ENCODE data around the gene SLC6A8.

SLC6A8 gene

DNA sequence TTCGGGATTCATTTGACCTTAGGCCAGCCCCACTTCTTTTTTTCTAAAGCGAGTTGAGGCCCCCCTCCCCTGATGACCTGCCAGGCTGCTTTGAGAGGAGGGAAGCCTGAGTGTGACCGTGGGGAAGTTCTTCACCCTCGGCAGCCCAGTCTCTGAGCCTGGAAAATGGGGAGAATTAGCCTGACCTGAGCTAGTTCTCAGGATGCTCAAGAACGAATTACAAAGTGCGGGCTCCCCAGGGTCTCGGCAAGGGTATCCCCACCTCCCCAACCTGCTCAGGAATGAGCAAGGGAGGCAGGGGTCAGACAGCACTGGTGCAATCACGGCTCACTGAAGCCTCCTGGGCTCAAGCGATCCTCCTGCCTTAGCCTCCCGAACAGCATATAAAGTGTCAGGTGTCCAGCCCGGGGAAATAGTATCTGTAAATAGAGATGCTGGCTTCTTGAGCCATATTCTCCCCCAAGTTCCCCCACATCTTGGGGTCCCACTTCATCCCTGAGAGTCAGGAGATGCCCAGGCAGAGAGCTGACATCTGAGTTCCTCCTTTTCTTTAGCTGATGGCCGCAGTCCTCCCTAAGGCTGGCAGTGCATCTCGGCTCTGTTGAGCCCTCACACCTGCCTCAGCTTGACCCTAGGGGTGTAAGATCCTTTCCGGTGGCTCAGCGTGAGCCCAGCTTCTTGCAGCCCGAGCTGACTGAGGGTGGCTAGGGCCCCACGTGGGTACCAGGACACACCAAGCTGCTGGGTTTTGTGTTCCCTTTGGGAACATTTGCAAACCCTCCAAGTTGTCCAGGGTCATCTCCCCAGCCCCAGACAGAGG lies 39.2 kb upstream of the SLC6A8 start:
- no peak for DNase-seq

DNA sequence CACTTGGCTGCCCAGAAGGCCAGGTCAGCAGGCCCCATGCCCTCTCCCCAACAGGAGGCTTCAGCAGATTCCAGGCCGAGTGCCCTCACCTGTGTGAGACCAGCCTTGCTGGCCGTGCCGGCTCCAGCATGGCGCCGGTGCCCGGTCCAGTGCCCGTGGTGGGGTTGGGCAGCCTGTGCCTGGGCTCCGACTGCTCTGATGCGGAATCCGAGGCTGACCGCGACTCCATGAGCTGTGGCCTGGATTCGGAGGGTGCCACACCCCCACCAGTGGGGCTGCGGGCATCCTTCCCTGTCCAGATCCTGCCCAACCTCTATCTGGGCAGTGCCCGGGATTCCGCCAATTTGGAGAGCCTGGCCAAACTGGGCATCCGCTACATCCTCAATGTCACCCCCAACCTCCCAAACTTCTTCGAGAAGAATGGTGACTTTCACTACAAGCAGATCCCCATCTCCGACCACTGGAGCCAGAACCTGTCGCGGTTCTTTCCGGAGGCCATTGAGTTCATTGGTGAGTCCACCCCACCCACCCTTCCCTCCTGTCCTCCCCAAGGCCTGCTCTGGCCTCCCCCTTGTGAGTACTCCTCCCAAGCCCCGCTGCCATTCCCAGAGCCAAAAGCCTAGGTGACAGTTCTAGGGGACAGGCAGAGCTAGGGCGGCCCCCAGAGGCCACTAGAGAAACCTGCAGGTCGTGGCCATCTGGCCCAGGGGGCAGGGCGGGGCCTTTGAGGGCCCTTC lies 38.4 kb upstream of the SLC6A8 start:
- DNase-seq, result no peak

DNA sequence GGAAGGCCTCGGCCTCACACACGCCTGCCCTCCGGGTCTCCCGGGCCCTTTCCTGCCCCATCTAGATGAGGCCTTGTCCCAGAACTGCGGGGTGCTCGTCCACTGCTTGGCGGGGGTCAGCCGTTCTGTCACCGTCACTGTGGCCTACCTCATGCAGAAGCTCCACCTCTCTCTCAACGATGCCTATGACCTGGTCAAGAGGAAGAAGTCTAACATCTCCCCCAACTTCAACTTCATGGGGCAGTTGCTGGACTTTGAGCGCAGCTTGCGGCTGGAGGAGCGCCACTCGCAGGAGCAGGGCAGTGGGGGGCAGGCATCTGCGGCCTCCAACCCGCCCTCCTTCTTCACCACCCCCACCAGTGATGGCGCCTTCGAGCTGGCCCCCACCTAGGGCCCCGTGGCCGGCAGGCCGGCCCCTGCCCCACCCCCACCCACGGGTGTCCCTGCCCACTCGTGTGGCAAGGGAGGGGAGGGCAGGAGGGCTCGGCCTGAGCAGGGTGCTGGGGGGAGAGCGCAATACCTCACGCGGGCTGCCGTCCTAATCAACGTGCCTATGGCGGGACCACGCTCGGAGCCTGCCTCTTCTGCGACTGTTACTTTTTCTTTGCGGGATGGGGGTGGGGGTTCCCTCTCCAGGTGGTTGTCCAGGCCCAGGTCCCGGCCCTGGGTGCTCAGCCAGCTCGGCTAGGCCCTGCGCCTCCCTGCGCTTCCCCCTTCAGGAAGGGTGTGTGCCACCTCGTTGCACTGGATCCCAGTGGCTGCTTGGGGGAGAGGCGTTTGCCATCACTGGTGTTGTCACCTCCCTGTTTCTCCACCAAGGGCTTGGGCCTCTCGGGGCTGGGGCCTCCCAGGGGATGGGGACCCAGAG lies 37.6 kb upstream of the SLC6A8 start:
- DNase-seq, result no peak

DNA sequence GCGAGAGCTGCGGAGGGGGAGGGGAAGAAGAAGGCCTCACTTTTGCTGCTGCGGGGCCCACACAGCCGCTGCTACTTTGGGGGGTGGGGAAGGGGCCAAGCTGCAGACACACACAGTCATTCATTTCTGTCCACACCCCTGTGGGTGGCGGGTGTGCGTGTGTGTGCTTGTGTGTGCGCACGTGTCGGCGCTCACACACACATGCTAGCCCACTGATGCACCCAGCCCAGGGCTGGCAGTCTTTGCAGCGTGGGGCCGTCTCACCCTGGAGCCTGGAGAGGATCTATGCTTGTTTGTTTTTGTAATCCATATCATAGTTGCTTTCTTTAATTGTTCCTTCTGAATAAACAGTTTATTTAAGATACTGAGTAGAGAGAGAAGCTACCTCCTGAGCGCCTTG lies 36.8 kb upstream of the SLC6A8 start:
- DNase-seq, result no peak

DNA sequence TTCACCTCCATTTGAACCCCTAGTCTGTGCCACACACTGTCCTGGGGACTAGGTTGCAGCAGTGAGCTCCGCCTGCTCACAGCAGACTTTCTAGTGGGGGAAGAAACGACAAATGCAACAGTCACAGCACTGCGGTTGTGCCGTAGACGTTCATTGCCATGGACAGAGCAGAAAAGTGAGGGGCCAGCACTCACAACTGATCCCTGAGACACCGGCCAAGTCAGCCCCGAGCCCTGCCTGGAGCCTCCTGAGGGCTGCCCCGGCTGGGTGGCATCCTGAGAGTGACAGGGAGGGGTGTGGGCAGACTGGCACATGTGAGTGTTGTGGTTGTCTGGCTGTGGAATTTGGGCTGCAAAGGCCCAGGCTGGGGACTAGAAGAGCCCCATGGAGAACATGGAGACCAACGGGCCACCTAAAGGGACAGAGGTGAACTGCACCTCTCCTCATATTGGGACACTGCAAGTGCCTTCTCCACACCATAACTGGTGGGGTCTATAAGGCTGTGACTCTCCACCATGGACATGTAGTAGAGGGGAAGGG lies 36.1 kb upstream of the SLC6A8 start:
- no peak for DNase-seq

DNA sequence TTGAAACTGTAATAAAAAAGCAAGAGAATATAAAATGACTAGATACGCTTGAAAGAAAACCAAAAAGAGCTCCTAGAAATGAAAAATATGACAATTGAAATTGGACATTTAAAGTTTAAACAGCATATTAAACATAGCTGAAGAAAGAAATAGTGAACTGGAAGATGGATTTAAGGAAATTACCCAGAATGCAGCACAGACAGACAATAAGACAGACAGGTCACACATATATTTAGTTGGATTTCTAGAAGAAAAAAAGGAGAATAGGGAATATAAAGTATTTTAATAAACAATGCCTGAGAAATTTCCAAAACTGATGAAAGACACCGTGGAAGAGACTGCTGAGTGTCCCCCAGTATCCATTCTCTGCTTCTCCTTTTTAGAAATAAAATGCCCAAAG lies 34.2 kb upstream of the SLC6A8 start:
- DNase-seq, result no peak

DNA sequence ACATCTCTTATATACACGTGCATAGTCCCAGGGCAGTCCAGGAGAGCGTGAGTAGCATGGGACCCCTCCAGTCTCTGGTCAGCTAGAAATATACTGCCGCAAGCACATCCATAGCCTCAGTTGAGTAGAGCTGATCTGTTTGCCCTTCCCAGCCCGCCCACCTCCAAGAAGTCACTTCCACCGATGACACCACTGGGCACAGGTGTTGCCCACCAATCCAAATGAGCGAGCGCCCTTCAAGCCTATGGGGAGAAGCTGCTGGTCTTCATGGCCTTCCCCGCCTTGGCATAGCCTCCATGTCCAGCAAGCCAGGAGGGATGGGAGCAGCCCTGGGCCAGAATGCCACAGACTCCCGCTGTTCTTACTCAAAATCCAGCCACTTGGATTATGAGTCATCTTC lies 30.6 kb upstream of the SLC6A8 start:
- no peak for DNase-seq

DNA sequence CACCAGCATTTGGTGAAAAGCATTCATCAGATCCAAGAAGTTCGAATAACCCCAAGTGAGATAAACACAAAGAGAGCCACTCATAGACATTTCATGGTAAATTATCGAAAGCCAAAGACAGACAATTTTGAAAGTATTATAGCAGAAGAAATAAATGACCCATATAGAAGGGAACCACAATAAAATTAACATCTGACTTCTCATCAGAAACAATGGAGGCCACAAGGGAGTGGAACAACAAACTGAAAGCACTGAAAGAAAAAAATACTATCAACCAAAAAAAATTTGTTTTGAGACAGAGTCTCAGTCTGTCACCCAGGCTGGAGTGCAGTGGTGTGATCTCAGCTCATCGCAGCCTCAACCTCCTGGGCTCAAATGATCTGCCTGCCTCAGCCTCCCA lies 28.5 kb upstream of the SLC6A8 start:
- no peak for DNase-seq

DNA sequence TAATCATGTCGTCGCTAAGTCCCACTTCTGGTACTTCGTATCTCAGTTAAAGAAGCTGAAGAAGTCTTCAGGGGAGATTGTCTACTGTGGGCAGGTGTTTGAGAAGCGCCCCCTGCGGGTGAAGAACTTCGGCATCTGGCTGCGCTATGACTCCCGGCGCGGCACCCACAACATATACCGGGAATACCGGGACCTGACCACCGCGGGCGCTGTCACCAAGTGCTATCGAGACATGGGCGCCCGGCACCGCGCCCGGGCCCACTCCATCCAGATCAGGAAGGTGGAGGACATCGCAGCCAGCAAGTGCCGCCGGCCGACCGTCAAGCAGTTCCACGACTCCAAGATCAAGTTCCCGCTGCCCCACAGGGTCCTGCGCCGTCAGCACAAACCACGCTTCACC lies 25.5 kb upstream of the SLC6A8 start:
- DNase-seq, result peak in 1 of 2 experiments; percentile 58

DNA sequence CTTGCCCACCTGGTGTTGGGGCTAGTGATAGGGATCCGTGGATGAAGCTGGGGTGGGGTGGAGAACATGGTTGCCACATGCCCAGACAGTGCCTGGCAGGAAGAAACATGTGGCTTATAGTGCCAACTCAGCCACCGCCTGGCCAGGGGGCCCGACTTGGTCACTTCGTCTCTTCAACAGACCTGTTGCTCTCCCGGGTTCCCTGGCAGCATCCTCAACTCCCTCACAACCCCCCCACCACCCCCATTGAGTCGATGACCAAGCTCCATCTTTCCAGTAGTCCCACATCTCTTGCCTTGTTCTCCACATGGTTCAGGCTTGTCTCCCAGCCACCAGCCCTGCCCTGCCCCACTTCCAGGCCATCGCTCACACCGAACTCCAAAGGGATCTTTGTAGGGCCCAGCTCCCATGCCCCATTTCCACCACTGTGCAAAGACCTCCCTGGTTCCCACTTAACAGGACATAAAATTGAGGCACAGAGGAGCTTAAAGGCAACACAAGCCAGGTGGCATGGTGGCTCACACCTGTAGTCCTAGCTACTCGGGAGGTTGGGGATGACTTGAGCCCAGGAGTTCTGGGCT lies 21.9 kb upstream of the SLC6A8 start:
- no peak for DNase-seq

DNA sequence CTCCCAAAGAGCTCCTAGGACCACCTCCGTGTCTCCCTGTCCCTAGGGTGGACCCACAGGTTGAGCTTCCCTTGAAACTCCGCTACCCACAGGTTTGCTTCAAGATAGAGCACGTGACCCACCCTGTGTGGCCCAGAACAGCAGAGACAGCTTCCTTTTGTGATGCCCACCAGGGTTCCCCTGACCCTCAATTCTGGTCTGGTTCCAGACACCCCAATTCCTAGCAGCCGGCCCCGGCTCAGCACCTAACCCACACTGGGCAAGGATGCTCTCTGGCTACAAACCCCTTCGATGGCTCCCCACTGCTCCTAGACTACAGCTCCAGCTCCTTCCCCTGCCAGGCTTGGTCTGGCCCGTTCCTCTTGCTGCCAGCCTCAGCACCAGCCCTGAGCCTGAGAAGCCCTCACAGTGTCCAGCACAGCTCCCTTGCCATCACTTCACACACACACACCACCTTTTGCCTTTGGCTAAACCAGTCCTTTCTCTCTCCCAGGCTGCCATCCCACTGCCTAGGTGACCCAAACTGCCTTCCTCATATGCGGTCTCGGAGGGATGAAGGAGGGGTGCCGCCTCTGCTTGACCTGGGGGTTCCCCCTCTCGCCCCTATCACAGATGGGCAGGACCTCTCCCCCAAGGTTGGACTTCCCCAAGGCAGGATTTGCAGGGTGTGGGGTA lies 20.3 kb upstream of the SLC6A8 start:
- DNase-seq, result no peak

DNA sequence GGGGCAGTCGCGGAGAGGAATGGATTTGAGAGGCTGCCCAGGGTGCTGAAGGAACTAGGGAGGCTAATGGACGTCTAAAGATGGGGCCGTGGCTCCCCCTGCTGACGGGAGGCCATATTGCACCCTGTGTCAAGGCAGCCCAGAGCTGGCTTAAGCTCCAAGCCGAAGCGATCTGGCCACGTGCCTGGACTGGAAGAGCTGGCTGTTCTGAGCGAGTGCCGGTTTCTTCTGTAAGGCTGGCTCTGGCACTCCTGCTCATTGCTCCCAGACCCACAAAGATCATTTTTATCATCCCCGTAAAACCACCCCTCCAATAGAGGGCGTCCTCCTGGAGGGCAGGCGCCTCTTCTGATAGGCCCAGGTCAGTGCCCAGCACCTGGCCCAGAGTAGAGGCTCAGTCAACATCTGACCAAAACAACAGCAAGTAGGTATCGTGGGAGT lies 19.8 kb upstream of the SLC6A8 start:
- DNase-seq, result peak; percentile 61 to 72

DNA sequence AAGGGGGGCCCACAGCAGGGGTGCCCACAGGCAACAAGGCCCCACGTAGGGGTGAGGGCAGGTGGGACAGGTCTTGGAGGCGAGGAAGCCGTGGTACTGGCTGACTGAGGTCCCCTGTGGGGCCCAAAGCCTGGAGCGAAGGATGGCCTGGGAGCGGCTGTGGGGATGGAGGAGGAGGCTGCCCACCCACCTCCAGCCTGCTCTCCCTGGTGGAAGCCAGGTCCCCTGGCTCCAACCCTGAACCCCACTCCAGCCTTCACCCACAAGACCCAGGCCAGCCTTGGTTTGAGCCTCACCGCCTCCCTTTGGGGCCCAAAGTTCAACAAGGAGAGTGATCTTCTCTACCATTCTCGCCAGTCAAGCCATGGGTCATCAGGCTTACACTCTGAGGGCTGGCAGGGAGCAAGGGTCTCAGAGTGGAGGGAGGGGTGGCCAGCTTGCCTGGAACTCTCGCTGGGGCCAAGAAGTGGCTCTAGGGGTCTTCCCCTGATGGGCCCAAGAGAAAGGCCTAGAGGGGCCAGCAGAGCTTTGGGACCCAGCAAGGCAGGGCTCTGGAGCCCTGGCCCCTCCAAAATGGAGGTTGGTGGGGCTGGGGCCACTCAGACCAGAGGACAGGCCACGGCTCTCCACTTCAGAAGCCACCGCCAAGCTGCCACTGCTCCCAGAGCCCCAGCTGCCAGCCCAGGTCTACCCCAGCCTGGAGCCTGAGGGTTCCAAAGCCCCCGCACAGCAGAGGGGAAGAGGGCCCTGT lies 19.1 kb upstream of the SLC6A8 start:
- no peak for DNase-seq

DNA sequence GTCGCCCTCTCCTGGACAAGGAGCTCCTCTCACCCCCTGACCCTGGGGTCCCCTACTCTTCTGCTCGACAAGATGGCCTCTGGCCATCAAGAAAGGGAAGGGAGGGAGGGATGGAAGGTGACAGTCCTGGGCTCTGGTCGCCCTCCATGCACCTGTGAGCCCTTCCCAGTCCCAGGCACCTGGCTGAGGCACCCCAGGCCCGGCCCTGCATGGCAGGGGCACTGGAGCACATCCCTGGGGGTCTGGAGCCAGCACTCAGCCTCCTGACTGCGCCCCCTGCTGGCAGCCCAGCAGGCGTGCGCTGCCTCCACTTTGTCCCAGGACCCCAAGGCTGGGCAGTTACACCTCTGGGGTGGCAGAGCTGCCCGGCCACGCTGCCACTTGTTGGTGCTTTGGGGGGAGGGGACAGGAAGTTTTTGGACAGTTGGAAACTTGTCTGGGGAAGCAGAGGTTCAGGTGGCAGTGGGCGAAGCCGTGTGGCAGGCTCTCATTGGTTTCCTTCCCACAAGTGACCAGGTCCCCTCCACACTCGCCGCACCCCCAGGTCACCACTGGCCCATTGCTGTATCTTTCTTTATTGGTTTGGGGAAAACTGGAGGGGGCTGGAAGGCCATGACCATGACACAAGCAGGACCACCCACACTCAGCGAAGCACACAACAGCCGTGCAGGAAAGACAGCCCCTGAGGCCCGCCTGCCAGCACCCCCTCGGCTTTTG lies 18.4 kb upstream of the SLC6A8 start:
- DNase-seq, result peak in 1 of 2 experiments; percentile 38

DNA sequence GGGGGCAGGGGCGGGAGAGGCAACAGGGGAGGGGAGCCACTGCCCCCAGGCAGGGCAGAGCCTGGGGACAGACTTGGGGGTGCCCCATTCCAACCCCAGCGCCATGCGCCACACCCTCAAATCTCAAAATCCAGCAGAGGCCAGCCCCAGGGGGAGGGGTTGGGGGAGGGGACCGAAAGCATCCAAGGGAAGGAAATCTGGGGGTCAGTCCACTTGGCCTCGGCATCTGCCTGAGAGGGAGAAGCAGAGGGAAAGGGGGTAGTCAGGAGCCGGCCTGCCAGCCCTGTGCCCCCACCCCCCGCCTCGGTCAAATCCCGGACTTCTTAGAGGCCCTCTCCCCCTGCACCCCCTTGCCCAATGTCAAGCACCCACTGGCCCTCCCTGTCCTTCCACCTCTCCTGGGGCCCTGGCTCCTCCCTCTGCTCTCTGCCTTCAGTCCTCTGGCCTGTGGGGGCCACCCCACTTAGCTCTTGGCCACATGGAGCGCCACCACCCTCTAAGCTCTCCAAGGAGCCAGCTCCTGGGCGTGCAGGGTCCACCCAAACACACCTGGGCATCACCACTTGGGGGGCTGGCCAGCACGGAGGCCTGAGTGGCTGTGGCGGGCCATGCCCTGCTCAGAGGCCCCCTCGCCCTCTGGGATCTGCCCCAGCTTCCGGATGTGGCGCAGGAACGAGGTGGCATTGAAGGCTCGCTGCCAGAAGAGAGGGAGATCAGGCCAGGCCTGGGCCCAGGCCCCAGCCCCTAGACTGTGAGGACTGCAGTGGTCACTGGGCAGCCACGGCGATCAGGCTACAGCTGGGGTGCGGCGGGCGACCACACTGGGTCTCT lies 17.6 kb upstream of the SLC6A8 start:
- DNase-seq, result no peak

DNA sequence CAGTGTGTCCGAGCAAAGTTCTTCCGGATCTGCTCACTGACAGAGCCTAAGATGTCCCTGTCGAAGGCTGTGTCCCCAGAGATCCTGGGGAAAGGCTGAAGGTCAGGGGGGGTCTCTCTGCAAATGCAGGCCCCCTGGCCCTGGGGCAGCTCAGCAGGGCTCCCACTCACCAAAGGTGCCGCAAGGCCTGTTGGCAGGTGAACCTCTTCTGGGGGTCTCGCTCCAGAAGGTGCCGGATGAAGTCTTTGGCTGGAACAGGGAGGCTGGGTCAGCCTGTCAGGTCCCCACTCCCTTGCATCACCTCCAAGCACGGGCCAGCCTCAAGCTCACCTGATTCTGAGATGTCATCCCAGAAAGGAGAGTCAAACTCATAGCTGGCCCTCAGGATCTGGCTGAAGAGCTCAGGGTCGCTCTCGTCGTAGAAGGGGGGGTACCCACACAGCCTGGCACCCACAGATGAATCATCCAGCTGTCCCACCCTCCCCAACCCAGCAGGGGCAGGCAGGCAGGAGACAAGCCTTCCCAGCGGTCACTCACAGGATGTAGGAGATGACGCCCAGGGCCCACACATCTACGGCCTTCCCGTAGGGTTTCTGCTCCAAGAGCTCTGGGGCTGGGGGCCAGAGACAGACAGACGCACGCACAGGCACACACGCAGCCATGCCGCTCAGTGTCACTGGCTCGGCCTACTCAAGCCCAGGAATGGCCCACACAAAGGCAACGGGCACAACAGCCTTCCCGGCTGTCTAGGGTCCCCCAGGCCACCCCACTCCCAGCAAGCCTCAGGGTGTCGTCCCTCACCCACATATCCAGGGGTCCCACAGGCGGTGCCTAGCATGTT lies 16.8 kb upstream of the SLC6A8 start:
- DNase-seq, result no peak

DNA sequence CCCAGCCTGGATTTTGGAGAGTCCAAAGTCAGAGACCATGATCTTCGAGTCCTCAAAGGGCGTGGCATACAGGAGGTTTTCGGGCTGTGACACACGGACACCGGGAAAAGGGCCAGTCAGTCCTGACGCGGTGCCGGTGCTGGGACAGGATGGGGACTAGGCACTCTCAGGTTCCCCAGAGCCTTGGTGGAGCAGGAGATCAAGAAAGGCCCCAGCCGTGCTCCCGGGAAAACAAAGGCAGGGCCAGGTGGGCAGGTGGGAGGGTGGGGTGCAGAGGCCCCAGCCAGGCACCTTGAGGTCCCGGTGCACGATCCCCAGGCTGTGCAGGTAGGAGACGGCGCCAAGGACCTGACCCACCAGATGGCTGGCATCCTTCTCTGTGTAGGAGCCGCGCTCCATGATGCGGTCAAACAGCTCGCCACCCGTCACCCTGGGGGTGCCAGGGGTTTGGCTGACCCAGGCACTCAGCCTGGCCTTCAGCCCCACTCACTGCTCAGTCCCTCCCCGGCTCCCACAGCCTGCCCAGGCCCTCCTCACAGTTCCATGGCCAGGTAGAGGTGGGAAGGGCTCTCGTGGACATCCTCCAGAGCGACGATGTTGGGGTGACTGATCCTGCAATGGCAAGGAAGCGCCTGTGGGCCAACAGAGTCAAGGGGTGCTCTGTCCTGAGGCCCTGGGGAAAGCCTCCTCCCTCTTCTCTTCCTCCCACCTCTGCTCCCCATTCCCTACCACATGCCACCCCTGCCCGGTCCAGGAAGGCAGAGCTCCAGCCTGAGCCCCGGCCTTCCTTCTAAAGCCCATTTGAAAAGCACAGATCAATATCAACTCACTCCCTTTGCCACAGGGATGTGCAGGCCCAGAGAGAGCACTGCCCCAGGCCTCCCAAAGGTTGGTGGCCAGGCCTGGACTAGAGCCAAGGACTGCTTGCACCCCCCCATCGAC lies 15.9 kb upstream of the SLC6A8 start:
- no peak for DNase-seq
